SK-N-SH treated with all-trans-retinoic acid at 6 μM for 48 hours (cell line): ENCODE measurements around the gene COX5A.
"Not testable (repeated sequence)": the region's sequence is repeated elsewhere in the genome, so short reads cannot be mapped to it uniquely, and the experiment has no call there.

Source experiments
- ATAC-seq: fragments of 200-7000 bp; cut with Tn5 transposase; 3 replicates; pipeline ENCODE4 v1.9.1; 2020; ENCODE audit warnings: mild to moderate bottlenecking, moderate library complexity
- ARNTL ChIP-seq: fragments of 450-650 bp; formaldehyde crosslinking; IDR thresholded peaks from 2 replicates; pipeline ENCODE4 v1.5.0; 2020; ENCODE audit warnings: low read depth, mild to moderate bottlenecking, moderate library complexity, borderline replicate concordance
- BACH2 ChIP-seq: fragments of 250-450 bp; sonication (Bioruptor Pico); IDR thresholded peaks from 2 replicates; pipeline ENCODE4 v1.9.0; 2021; ENCODE audit warnings: mild to moderate bottlenecking, borderline replicate concordance
- CREB5 ChIP-seq: fragments of 250-450 bp; sonication (Bioruptor Pico); IDR thresholded peaks from 2 replicates; pipeline ENCODE4 v1.5.1; 2020; ENCODE audit warnings: low read depth, mild to moderate bottlenecking, moderate library complexity
- ESRRG ChIP-seq: fragments of 250-450 bp; sonication (Bioruptor Pico); IDR thresholded peaks from 2 replicates; pipeline ENCODE4 v1.6.1; 2021; ENCODE audit warnings: mild to moderate bottlenecking
- PATZ1 ChIP-seq: fragments of 250-450 bp; sonication (Bioruptor Pico); IDR thresholded peaks from 2 replicates; pipeline ENCODE4 v1.8.0; 2020; ENCODE audit warnings: mild to moderate bottlenecking, moderate library complexity, borderline replicate concordance
- POU6F1 ChIP-seq: fragments of 250-450 bp; sonication (Bioruptor Pico); IDR thresholded peaks from 2 replicates; pipeline ENCODE4 v1.8.0; 2021; ENCODE audit warnings: low read depth, mild to moderate bottlenecking, moderate library complexity, borderline replicate concordance
- PPARA ChIP-seq: fragments of 250-450 bp; sonication (Bioruptor Pico); IDR thresholded peaks from 2 replicates; pipeline ENCODE4 v1.5.0; 2020; ENCODE audit warnings: mild to moderate bottlenecking, borderline replicate concordance
- SNAI2 ChIP-seq: fragments of 250-450 bp; sonication (Bioruptor Pico); IDR thresholded peaks from 2 replicates; pipeline ENCODE4 v1.5.0; 2020; ENCODE audit warnings: mild to moderate bottlenecking, moderate library complexity
- TCF4 ChIP-seq: fragments of 250-450 bp; sonication (Bioruptor Pico); IDR thresholded peaks from 2 replicates; pipeline ENCODE4 v1.8.0; 2021; ENCODE audit warnings: mild to moderate bottlenecking, moderate library complexity, borderline replicate concordance
- TOX ChIP-seq: fragments of 250-450 bp; sonication (Bioruptor Pico); IDR thresholded peaks from 2 replicates; pipeline ENCODE4 v1.8.0; 2021; ENCODE audit warnings: mild to moderate bottlenecking, moderate library complexity, borderline replicate concordance
- TSHZ2 ChIP-seq: fragments of 250-450 bp; sonication (Bioruptor Pico); IDR thresholded peaks from 2 replicates; pipeline ENCODE4 v1.5.0; 2020; ENCODE audit warnings: mild to moderate bottlenecking, moderate library complexity
- ZC3H10 ChIP-seq: fragments of 250-450 bp; sonication (Bioruptor Pico); IDR thresholded peaks from 2 replicates; pipeline ENCODE4 v1.5.1; 2021; ENCODE audit warnings: mild to moderate bottlenecking, moderate library complexity
- ZNF8 ChIP-seq: fragments of 450-650 bp; formaldehyde crosslinking; IDR thresholded peaks from 2 replicates; pipeline ENCODE4 v1.5.0; 2020; ENCODE audit warnings: mild to moderate bottlenecking, moderate library complexity

COX5A gene

GRCh38 chr15:74950078-74950908 is 12.4 kb upstream of the COX5A start (continued):
- TF ChIP-seq TSHZ2 (no peak), TCF4 (CRISPR knock-in tag) (no peak), SNAI2 (CRISPR knock-in tag) (no peak), BACH2 (CRISPR knock-in tag) (no peak)

- no peak for ATAC-seq
- TF ChIP-seq SNAI2 (CRISPR knock-in tag) (no peak), ARNTL (CRISPR knock-in tag) (no peak), ZNF8 (CRISPR knock-in tag) (no peak), ESRRG (CRISPR knock-in tag) (no peak)
Measured at GRCh38 chr15:74937272-74937589, 642 bp downstream of the COX5A start.

- not testable (repeated sequence) for ATAC-seq
Measured at GRCh38 chr15:74935193-74935592, 2.7 kb downstream of the COX5A start.

- TF ChIP-seq TSHZ2 (no peak), SNAI2 (CRISPR knock-in tag) (no peak), ZNF8 (CRISPR knock-in tag) (no peak), TOX (no peak), CREB5 (CRISPR knock-in tag) (no peak), ZC3H10 (CRISPR knock-in tag) (no peak), ARNTL (CRISPR knock-in tag) (no peak)
Measured at GRCh38 chr15:74933573-74933972, 4.3 kb downstream of the COX5A start.

GRCh38 chr15:74928771-74929198 is 9.1 kb downstream of the COX5A start:
- no peak for ATAC-seq
- TF ChIP-seq PPARA (CRISPR knock-in tag) (no peak), PATZ1 (CRISPR knock-in tag) (no peak), SNAI2 (CRISPR knock-in tag) (no peak), TOX (no peak), TSHZ2 (no peak), CREB5 (CRISPR knock-in tag) (no peak), POU6F1 (CRISPR knock-in tag) (no peak)

More at GRCh38 chr15:74933573-74933972, 4.3 kb downstream of the COX5A start:
- no peak for ATAC-seq
